ENCODE results near the gene FBXO31. TPM values are rescaled to one million over a fixed set of nuclear protein-coding genes. Genes with fewer than 3 reads are reported as not detected.

The FBXO31 gene
- total and polyA plus RNA-seq, 2 of the 13 experiments (the other 11 are each of a cell fraction or from before 2014, with no cell fraction given) = 92.4 to 101 TPM

GRCh38 chr16:87382023-87382785 is 1.4 kb downstream of the FBXO31 start:
- ATAC-seq = peak; percentile 67
- CTCF ChIA-PET (ENCODE audit: low intra/inter-chr PET ratio, low total read pairs) = no interaction called here
- H3K4me1 ChIP-seq (ENCODE audit: insufficient read depth, low read length) = peaks cover 57% of the 10 kb centered on the region
- TF ChIP-seq ARNTL (CRISPR knock-in tag; IDR thresholded peaks at IDR 0.05) = peak; percentile 83
- TF ChIP-seq MTA1 (CRISPR knock-in tag; IDR thresholded peaks at IDR 0.05; ENCODE audit: borderline replicate concordance) = peak; percentile 85
- no peak; the same call in 1 of the 2 replicates for TF ChIP-seq ZNF564 (CRISPR knock-in tag; IDR thresholded peaks at IDR 0.05)
- peak; percentile 91 for TF ChIP-seq NR2C2 (CRISPR knock-in tag; IDR thresholded peaks at IDR 0.05; ENCODE audit: borderline replicate concordance)
- TF ChIP-seq, protein P1, sequence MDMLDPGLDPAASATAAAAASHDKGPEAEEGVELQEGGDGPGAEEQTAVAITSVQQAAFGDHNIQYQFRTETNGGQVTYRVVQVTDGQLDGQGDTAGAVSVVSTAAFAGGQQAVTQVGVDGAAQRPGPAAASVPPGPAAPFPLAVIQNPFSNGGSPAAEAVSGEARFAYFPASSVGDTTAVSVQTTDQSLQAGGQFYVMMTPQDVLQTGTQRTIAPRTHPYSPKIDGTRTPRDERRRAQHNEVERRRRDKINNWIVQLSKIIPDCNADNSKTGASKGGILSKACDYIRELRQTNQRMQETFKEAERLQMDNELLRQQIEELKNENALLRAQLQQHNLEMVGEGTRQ (IDR thresholded peaks at IDR 0.05; ENCODE audit: low read depth, low read length) = no peak
- TF ChIP-seq, protein P1 (CRISPR knock-in tag; IDR thresholded peaks at IDR 0.05; ENCODE audit: borderline replicate concordance) = 0 out of 2 replicates have a peak, but pooled peaks have one; percentile 38
- TF ChIP-seq ZNF772 (CRISPR knock-in tag; IDR thresholded peaks at IDR 0.05) = peak; percentile 82; the same call in 1 of the 2 replicates
- TF ChIP-seq, protein P2, sequence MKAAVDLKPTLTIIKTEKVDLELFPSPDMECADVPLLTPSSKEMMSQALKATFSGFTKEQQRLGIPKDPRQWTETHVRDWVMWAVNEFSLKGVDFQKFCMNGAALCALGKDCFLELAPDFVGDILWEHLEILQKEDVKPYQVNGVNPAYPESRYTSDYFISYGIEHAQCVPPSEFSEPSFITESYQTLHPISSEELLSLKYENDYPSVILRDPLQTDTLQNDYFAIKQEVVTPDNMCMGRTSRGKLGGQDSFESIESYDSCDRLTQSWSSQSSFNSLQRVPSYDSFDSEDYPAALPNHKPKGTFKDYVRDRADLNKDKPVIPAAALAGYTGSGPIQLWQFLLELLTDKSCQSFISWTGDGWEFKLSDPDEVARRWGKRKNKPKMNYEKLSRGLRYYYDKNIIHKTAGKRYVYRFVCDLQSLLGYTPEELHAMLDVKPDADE (CRISPR knock-in tag; IDR thresholded peaks at IDR 0.05) = no peak
- no peak for TF ChIP-seq SRSF9 (IDR thresholded peaks at IDR 0.05; ENCODE audit: borderline replicate concordance, insufficient read depth, low read depth, low read length, poor library complexity, severe bottlenecking)
- TF ChIP-seq SRY (CRISPR knock-in tag; IDR thresholded peaks at IDR 0.05) = no peak
- peak; percentile 21; the same call in 1 of the 2 replicates for TF ChIP-seq ZNF740 (CRISPR knock-in tag; IDR thresholded peaks at IDR 0.05)
- peak; percentile 100 for TF ChIP-seq TCF7L2 (IDR thresholded peaks at IDR 0.05; ENCODE audit: low read depth, low read length)
- TF ChIP-seq, protein P3, sequence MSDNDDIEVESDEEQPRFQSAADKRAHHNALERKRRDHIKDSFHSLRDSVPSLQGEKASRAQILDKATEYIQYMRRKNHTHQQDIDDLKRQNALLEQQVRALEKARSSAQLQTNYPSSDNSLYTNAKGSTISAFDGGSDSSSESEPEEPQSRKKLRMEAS (IDR thresholded peaks at IDR 0.05) = peak; percentile 39
- TF ChIP-seq NFIB (CRISPR knock-in tag; IDR thresholded peaks at IDR 0.05; ENCODE audit: borderline replicate concordance) = no peak
- no peak for TF ChIP-seq ZNF777 (CRISPR knock-in tag; IDR thresholded peaks at IDR 0.05)
- no peak for TF ChIP-seq KLF15 (CRISPR knock-in tag; IDR thresholded peaks at IDR 0.05; ENCODE audit: borderline replicate concordance)
- peak; percentile 54 for TF ChIP-seq GABPB1 (CRISPR knock-in tag; IDR thresholded peaks at IDR 0.05)
- TF ChIP-seq TRIM24 (CRISPR knock-in tag; IDR thresholded peaks at IDR 0.05) = no peak
- TF ChIP-seq, protein P4, sequence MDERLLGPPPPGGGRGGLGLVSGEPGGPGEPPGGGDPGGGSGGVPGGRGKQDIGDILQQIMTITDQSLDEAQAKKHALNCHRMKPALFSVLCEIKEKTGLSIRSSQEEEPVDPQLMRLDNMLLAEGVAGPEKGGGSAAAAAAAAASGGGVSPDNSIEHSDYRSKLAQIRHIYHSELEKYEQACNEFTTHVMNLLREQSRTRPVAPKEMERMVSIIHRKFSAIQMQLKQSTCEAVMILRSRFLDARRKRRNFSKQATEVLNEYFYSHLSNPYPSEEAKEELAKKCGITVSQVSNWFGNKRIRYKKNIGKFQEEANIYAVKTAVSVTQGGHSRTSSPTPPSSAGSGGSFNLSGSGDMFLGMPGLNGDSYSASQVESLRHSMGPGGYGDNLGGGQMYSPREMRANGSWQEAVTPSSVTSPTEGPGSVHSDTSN (CRISPR knock-in tag; IDR thresholded peaks at IDR 0.05) = peak; percentile 78

More at GRCh38 chr16:87382023-87382785, 1.4 kb downstream of the FBXO31 start:
- under 1% methylated on average over 17 of the region's 17 CpGs for WGBS (ENCODE audit: low lambda C conversion rate)
- POLR2A ChIA-PET = interaction anchor here (0.7 to 14.0 kb wide), 20 partner anchors 8 to 147 kb away, joined by 3 to 265 read pairs (median 4); partner anchors contain the start of genes C16orf95 and MAP1LC3B
- Histone ChIP-seq H3K36me3 (replicated peaks in 1 of 2; ENCODE audit: control insufficient read depth in 1 of 2, insufficient read depth in 2 of 2, low read length in 2 of 2) (peaks cover 5 to 19% of the 10 kb centered on the region in 2 experiments), H3K4me2 (ENCODE audit: low read depth, low read length) (peak overlapping the region; percentile 98), H3K9me3 (ENCODE audit: low read length) (no peaks in the 10 kb centered on the region), H3K79me2 (ENCODE audit: insufficient read depth, low read length) (peaks cover 63% of the 10 kb centered on the region), H3K27ac (ENCODE audit: extremely low read length, insufficient read depth, low read length) (peak overlapping the region; percentile 100), H3K9ac (ENCODE audit: insufficient read depth, low read depth, low read length) (peak overlapping the region; percentile 100), H2AFZ (ENCODE audit: low read length) (no peak overlapping the region), H3K27me3 (ENCODE audit: control insufficient read depth in 1 of 2, insufficient read depth in 2 of 2, low read length in 2 of 2) (no peaks in the 10 kb centered on the region; a peak in 1 of 5 replicates), H3K4me3 (replicated peaks in 1 of 3; ENCODE audit: insufficient read depth in 1 of 3, low read depth in 2 of 3, low read length in 3 of 3) (peak overlapping the region; percentile 84 to 100 (median 96)), H4K20me1 (ENCODE audit: insufficient read depth, low read length) (peaks cover 49% of the 10 kb centered on the region)
- peak; percentile 92 for FAIRE-seq
- no TSS peak for BruUV-seq (replicated peaks)
- DNase-seq (ENCODE audit: low spot score) = peak; percentile 100
- in situ Hi-C loops (cut with HindIII; ENCODE audit: extremely low pct_ligation_motif_present, low pct_unique_long_range_greater_than_20kb) = loop anchor here (25.0 kb wide), 1 partner anchor 480 kb away; the partner anchor contains the start of gene SLC7A5
- intact Hi-C loops (cut with micrococcal nuclease; ENCODE audit: unreplicated experiment) = loop anchor here (1.0 to 10.0 kb wide), 4 partner anchors 27 to 473 kb away; no protein-coding TSS in a partner anchor

Measured in HepG2 (cell line).